GM10248 (cell line): ENCODE data around the gene TRA2B.

Experiments used
- CTCF ChIA-PET: fragments of 300-600 bp; sonication (Branson Sonifier 250); formaldehyde crosslinking; extraction: SDS; loops from one replicate; lab custom pipeline; 2021; ENCODE audit warnings: antibody characterized with exemption; lab: Yijun Ruan, JAX
- POLR2A ChIA-PET: fragments of 350-650 bp; sonication (Branson Sonifier 250); formaldehyde crosslinking; extraction: SDS; loops from one replicate; lab custom pipeline; 2020; ENCODE audit warnings: antibody characterized with exemption; lab: Yijun Ruan, JAX
- DNase-seq: peaks from one replicate; pipeline ENCODE4 v3.0.0; 2012; ENCODE audit errors: extremely low spot score
- TF ChIP-seq, protein P1 (sequence below): IDR thresholded peaks from 2 replicates; pipeline ENCODE4 v1.5.1; 2012; ENCODE audit warnings: mild to moderate bottlenecking, low read depth; ENCODE audit errors: extremely low read depth, missing control alignments, control extremely low read depth

TRA2B gene

DNA sequence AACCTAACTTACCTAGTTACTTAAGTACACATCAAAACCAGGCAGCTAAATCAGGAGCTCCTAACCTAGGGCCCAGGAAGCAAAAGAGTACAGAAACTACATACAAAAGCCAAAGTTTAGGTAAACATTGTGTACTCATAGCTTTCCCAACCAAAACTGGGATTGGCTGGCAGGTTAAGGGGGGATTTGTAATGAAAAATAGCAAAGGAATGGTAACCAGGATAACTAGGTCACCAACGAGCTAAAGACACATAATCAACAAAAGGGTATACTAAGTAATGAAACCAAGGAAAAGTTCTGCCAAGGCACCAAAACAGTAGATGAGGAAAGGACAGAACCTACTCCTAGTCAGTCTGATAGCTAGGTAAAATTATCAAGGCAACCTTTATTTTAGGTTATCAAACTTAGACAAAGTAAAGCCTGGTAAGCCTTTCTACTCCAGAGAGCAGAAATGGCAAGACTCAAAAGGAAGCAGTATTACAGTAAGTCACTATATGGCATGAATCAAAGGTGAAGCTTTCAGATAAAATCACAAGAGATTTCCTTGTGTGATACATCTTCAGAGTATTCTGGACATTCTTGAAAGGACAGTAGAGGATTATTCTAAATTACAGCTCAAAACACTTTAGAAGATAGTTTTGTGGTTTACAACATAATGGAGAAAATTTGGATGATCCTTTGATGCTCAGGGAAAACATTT lies 10.2 kb downstream of the TRA2B start:
- ChIA-PET POLR2A (interaction anchor here (0.8 to 4.1 kb wide), 5 partner anchors 9 to 642 kb away, joined by 3 to 35 read pairs (median 6); partner anchors contain the start of genes DNAJB11 and TRA2B), CTCF (interaction anchor here (1.0 to 2.5 kb wide), 5 partner anchors 14 to 845 kb away, joined by 3 to 18 read pairs (median 3); no protein-coding TSS in a partner anchor)
- TF ChIP-seq, protein P1, sequence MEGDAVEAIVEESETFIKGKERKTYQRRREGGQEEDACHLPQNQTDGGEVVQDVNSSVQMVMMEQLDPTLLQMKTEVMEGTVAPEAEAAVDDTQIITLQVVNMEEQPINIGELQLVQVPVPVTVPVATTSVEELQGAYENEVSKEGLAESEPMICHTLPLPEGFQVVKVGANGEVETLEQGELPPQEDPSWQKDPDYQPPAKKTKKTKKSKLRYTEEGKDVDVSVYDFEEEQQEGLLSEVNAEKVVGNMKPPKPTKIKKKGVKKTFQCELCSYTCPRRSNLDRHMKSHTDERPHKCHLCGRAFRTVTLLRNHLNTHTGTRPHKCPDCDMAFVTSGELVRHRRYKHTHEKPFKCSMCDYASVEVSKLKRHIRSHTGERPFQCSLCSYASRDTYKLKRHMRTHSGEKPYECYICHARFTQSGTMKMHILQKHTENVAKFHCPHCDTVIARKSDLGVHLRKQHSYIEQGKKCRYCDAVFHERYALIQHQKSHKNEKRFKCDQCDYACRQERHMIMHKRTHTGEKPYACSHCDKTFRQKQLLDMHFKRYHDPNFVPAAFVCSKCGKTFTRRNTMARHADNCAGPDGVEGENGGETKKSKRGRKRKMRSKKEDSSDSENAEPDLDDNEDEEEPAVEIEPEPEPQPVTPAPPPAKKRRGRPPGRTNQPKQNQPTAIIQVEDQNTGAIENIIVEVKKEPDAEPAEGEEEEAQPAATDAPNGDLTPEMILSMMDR = no peak
- DNase-seq = no peak

DNA sequence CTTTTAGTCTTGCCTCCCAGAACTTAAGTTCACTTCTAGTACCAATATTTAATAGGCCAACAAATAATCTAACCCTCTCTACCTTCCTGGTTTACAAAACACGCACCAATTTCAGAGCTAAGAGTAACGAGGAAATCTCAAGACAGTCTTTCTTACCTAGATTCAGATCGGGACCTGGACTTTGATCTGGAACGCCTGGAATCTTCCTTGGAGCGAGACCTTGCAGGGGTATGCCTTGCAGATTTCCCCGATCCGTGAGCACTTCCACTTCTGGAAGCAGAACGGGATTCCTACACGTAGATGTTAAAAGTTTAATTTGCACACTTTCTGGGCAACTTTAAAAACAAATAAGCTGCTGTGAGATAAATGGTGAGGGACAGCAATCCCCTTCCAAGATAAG lies 11.4 kb downstream of the TRA2B start:
- POLR2A ChIA-PET = interaction anchor here (0.7 to 4.1 kb wide), 3 partner anchors 8 to 570 kb away, joined by 4 to 35 read pairs (median 11); partner anchors contain the start of gene TRA2B

DNA sequence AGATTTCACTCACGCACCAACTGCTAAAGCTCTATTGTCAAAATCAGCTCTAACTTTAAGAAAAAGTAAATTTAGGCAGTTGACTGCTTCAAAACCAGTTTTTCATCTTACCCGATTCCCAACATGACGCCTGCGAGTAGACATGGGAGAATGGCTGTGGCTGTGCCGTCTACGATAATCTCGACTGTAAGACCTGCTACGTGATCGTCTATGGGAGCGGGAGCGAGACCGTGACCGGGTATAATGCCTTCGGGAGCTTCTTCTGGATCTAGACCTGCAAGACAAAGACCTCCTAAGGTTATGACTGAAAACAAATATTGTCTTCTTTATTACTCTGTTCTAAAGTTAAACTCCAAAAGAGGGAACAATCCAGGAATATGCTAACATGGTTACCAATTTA lies 12.5 kb downstream of the TRA2B start:
- no peak for DNase-seq
- POLR2A ChIA-PET = interaction anchor here (4.1 kb wide), 1 partner anchor 11 kb away, joined by 35 read pairs; the partner anchor contains the start of gene TRA2B
- CTCF ChIA-PET = interaction anchor here (2.6 kb wide), 1 partner anchor 18 kb away, joined by 7 read pairs; no protein-coding TSS in a partner anchor
- TF ChIP-seq, protein P1 = no peak

More for the DNA sequence above, 11.4 kb downstream of the TRA2B start:
- CTCF ChIA-PET = interaction anchor here (1.3 to 2.6 kb wide), 2 partner anchors 17 to 847 kb away, joined by 3 to 7 read pairs; no protein-coding TSS in a partner anchor
- no peak for DNase-seq
- TF ChIP-seq, protein P1 = no peak

DNA sequence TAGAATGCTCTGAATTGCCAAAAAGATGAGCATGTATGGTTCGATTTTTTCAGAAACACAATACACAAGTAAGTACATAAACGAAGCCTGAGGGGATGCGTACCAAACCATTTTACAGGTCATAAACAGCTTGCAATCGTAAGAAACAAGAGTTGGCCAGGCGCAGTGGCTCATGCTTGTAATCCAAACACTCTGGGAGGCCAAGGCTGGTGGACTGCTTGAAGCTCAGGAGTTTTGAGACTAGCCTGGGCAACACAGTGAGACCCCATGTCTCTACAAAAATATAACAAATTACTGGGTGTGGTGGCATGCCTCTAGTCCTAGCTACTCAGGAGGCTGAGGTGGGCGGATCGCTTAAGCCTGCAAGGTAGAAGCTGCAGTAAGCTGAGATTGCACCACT lies 13.4 kb downstream of the TRA2B start:
- TF ChIP-seq, protein P1 = no peak
- ChIA-PET CTCF (interaction anchor here (0.7 to 2.6 kb wide), 2 partner anchors 10 to 19 kb away, joined by 4 to 7 read pairs; no protein-coding TSS in a partner anchor), POLR2A (interaction anchor here (4.1 kb wide), 1 partner anchor 12 kb away, joined by 35 read pairs; the partner anchor contains the start of gene TRA2B)
- no peak for DNase-seq

DNA sequence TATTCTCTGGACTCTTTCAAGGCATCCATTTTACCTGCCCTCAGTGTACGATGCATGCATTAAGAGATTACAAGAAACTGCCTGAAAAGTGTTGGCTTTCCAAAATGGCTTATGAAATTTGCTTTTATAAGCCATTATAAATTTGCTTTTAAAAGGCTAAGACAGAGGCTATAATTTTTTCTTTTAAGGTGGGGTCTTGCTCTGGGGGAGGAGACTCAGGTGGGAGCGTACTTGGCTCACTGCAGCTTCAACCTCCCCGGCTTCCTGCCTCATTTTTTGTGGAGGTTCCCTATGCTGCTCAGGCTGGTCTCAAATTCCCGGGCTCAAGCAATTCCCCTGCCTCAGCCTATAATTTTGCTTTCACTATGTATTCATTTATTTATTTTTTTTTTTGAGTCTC lies 17.6 kb downstream of the TRA2B start:
- POLR2A ChIA-PET = interaction anchor here (1.4 kb wide), 1 partner anchor 12 kb away, joined by 4 read pairs; no protein-coding TSS in a partner anchor

More for the DNA sequence above, 17.6 kb downstream of the TRA2B start:
- no peak for DNase-seq
- TF ChIP-seq, protein P1 = no peak
- CTCF ChIA-PET = interaction anchor here (1.4 kb wide), 2 partner anchors 24 to 26 kb away, joined by 3 read pairs; no protein-coding TSS in a partner anchor
